IMR-90 (cell line): ENCODE data around the gene FGD5. TPM values are rescaled to one million over a fixed set of nuclear protein-coding genes. Genes with fewer than 3 reads are reported as not detected.

ENCODE experiments used
- ATAC-seq: fragments of 200-7000 bp; cut with Tn5 transposase; 2 replicates; pipeline ENCODE4 v1.9.1; 2020; ENCODE audit warnings: low read depth, mild to moderate bottlenecking, moderate library complexity
- BruUV-seq: library from RNA; stranded (reverse); fragments of 400-500 nt; replicated peaks from 2 replicates; lab custom pipeline; 2021; lab: Mats Ljungman, UMichigan
- CTCF ChIA-PET: fragments of 300-600 bp; formaldehyde crosslinking; extraction: SDS; loops from one replicate; lab custom pipeline; 2021; ENCODE audit warnings: antibody characterized with exemption; lab: Yijun Ruan, JAX
- POLR2A ChIA-PET: fragments of 300-600 bp; sonication (Branson Sonifier 250); formaldehyde crosslinking; loops from one replicate; lab custom pipeline; 2022; ENCODE audit warnings: antibody characterized with exemption; ENCODE audit not compliant: unreplicated experiment; lab: Charles Lee
- DNase-seq: peaks from one replicate; pipeline ENCODE4 v3.0.0; 2013
- H2AFZ ChIP-seq: replicated peaks from 2 replicates; pipeline ENCODE3; 2013; ENCODE audit warnings: low read length, mild to moderate bottlenecking; ENCODE audit not compliant: poor library complexity
- H2AK5ac ChIP-seq: 2 replicates; pipeline ENCODE4 v1.6.1; 2013; ENCODE audit warnings: low read depth, low read length, inconsistent platforms
- H2AK9ac ChIP-seq: replicated peaks from 2 replicates; pipeline ENCODE3; 2013; ENCODE audit warnings: mild to moderate bottlenecking, low read depth, low read length, moderate library complexity; ENCODE audit not compliant: poor library complexity
- H2BK120ac ChIP-seq: 2 replicates; pipeline ENCODE4 v1.6.1; 2013; ENCODE audit warnings: low read depth, low read length, inconsistent platforms
- H2BK15ac ChIP-seq: 3 replicates; pipeline ENCODE4 v1.6.1; 2013; ENCODE audit warnings: low read depth, low read length, inconsistent platforms
- H2BK20ac ChIP-seq: 2 replicates; pipeline ENCODE4 v1.6.1; 2013; ENCODE audit warnings: low read depth, mild to moderate bottlenecking, inconsistent platforms, low read length, moderate library complexity
- H2BK5ac ChIP-seq: 2 replicates; pipeline ENCODE4 v1.6.1; 2013; ENCODE audit warnings: mild to moderate bottlenecking, low read depth, low read length, inconsistent platforms; ENCODE audit not compliant: poor library complexity, severe bottlenecking
- H3K14ac ChIP-seq: replicated peaks from 2 replicates; pipeline ENCODE4 v1.6.1; 2013; ENCODE audit warnings: low read depth, low read length, inconsistent platforms
- H3K18ac ChIP-seq: 2 replicates; pipeline ENCODE4 v1.6.1; 2013; ENCODE audit warnings: low read depth, low read length, control low read depth
- H3K23ac ChIP-seq: 2 replicates; pipeline ENCODE4 v1.6.1; 2013; ENCODE audit warnings: low read depth, low read length, inconsistent platforms
- H3K27ac ChIP-seq: 2 replicates; pipeline ENCODE4 v1.5.1; 2013; ENCODE audit warnings: mild to moderate bottlenecking, control low read depth, low read length; ENCODE audit not compliant: insufficient read depth
- H3K27me3 ChIP-seq: 2 replicates; pipeline ENCODE4 v1.6.1; 2013; ENCODE audit warnings: low read length; ENCODE audit not compliant: control insufficient read depth, insufficient read depth
- H3K36me3 ChIP-seq: 2 replicates; pipeline ENCODE4 v1.6.1; 2013; ENCODE audit warnings: low read length, mixed read lengths; ENCODE audit not compliant: control insufficient read depth, insufficient read depth
- H3K4ac ChIP-seq: 2 replicates; pipeline ENCODE4 v1.6.1; 2013; ENCODE audit warnings: low read depth, low read length, inconsistent platforms
- H3K4me1 ChIP-seq: 2 replicates; pipeline ENCODE4 v1.6.1; 2013; ENCODE audit warnings: low read length, mixed read lengths; ENCODE audit not compliant: control insufficient read depth, insufficient read depth
- H3K4me2 ChIP-seq: 2 replicates; pipeline ENCODE4 v1.6.1; 2013; ENCODE audit warnings: low read depth, mild to moderate bottlenecking, control low read depth, low read length, moderate library complexity
- H3K4me3 ChIP-seq: 2 replicates; pipeline ENCODE4 v1.5.1; 2013; ENCODE audit warnings: low read depth, mild to moderate bottlenecking, control low read depth, low read length, moderate library complexity; ENCODE audit not compliant: insufficient read depth
- H3K56ac ChIP-seq: 2 replicates; pipeline ENCODE4 v1.6.1; 2013; ENCODE audit warnings: low read length, inconsistent platforms; ENCODE audit not compliant: insufficient read depth; ENCODE audit errors: extremely low read depth
- H3K79me1 ChIP-seq, 2 experiments: 2 replicates each; pipeline ENCODE4 v1.6.1; 2013; ENCODE audit warnings: low read length in 2 of 2, inconsistent platforms in 1 of 2, low read depth in 1 of 2
- H3K9ac ChIP-seq: 2 replicates; pipeline ENCODE4 v1.6.1; 2013; ENCODE audit warnings: low read depth, low read length, control low read depth
- H3K9me1 ChIP-seq: 2 replicates; pipeline ENCODE4 v1.6.1; 2013; ENCODE audit warnings: low read length, inconsistent platforms; ENCODE audit not compliant: insufficient read depth
- H3K9me3 ChIP-seq: 2 replicates; pipeline ENCODE4 v1.6.1; 2013; ENCODE audit warnings: low read length; ENCODE audit not compliant: control insufficient read depth, insufficient read depth
- H4K20me1 ChIP-seq: 2 replicates; pipeline ENCODE4 v1.6.1; 2013; ENCODE audit warnings: low read length, inconsistent platforms; ENCODE audit not compliant: insufficient read depth
- H4K5ac ChIP-seq: 2 replicates; pipeline ENCODE4 v1.6.1; 2013; ENCODE audit warnings: mild to moderate bottlenecking, low read depth, low read length, control low read depth
- H4K8ac ChIP-seq, 2 experiments: 2 replicates each; pipeline ENCODE4 v1.6.1; 2013; ENCODE audit warnings: low read depth in 2 of 2, low read length in 2 of 2, control low read depth in 1 of 2, inconsistent platforms in 1 of 2
- H4K91ac ChIP-seq: 2 replicates; pipeline ENCODE4 v1.6.1; 2013; ENCODE audit warnings: low read depth, low read length, inconsistent platforms; ENCODE audit not compliant: insufficient read depth
- BHLHE40 ChIP-seq: fragments of 150-350 bp; IDR thresholded peaks from 2 replicates; pipeline ENCODE4 v1.6.1; 2016; ENCODE audit warnings: mild to moderate bottlenecking, low read depth, low read length
- CEBPB ChIP-seq: IDR thresholded peaks from 2 replicates; pipeline ENCODE4 v1.6.1; 2012; ENCODE audit warnings: low read depth, low read length, improper control_type of control experiment
- CHD1 ChIP-seq: IDR thresholded peaks from 2 replicates; pipeline ENCODE4 v1.6.1; 2012; ENCODE audit warnings: low read depth, low read length, improper control_type of control experiment
- FOS ChIP-seq: fragments of 150-350 bp; IDR thresholded peaks from 2 replicates; pipeline ENCODE4 v1.6.1; 2016; ENCODE audit warnings: low read depth, low read length
- MAFK ChIP-seq: IDR thresholded peaks from 2 replicates; pipeline ENCODE4 v1.6.1; 2012; ENCODE audit warnings: low read depth, low read length, improper control_type of control experiment
- MAZ ChIP-seq: IDR thresholded peaks from 2 replicates; pipeline ENCODE4 v1.6.1; 2012; ENCODE audit warnings: low read depth, mild to moderate bottlenecking, low read length, improper control_type of control experiment, moderate library complexity, borderline replicate concordance
- MXI1 ChIP-seq: IDR thresholded peaks from 2 replicates; pipeline ENCODE4 v1.6.1; 2012; ENCODE audit warnings: low read depth, mild to moderate bottlenecking, low read length, moderate library complexity, borderline replicate concordance
- NFE2L2 ChIP-seq: fragments of 150-350 bp; IDR thresholded peaks from 2 replicates; pipeline ENCODE4 v1.6.1; 2016; ENCODE audit warnings: low read depth, mild to moderate bottlenecking, low read length
- POLR2A ChIP-seq: IDR thresholded peaks from 2 replicates; pipeline ENCODE4 v1.6.1; 2012; ENCODE audit warnings: mild to moderate bottlenecking, low read depth, low read length
- RAD21 ChIP-seq: IDR thresholded peaks from 2 replicates; pipeline ENCODE4 v1.6.1; 2012; ENCODE audit warnings: low read length, improper control_type of control experiment
- RCOR1 ChIP-seq: IDR thresholded peaks from 2 replicates; pipeline ENCODE4 v1.6.1; 2012; ENCODE audit warnings: mild to moderate bottlenecking, low read length, improper control_type of control experiment; ENCODE audit not compliant: insufficient replicate concordance
- RFX5 ChIP-seq: IDR thresholded peaks from 2 replicates; pipeline ENCODE4 v1.8.0; 2012; ENCODE audit warnings: low read depth, mild to moderate bottlenecking, low read length, moderate library complexity
- SMC3 ChIP-seq: fragments of 150-350 bp; IDR thresholded peaks from 2 replicates; pipeline ENCODE4 v1.6.1; 2016; ENCODE audit warnings: low read depth, mild to moderate bottlenecking, antibody characterized with exemption, low read length, moderate library complexity
- WGBS, 2 experiments: methylation state at CpG; one replicate each; pipeline versions ENCODE4 v1.1.5 to v1.1.7; 2013; ENCODE audit warnings: missing lambda C conversion rate in 2 of 2; ENCODE audit not compliant: insufficient read length in 1 of 2; ENCODE audit errors: extremely low coverage in 2 of 2; 5-methylcytosine and 5-hydroxymethylcytosine counted together
- dilution Hi-C: fragments of 300-500 bp; cut with HindIII; formaldehyde crosslinking; loops from one replicate; pipeline ENCODE4 v1.14.3; 2018; ENCODE audit warnings: low sequenced_read_pairs; ENCODE audit not compliant: unreplicated experiment
- in situ Hi-C: fragments of 300-500 bp; cut with MboI; formaldehyde crosslinking; loops from 3 replicates; pipeline ENCODE4 v1.14.3; 2019; ENCODE audit warnings: low sequenced_read_pairs, inconsistent platforms, mixed read lengths
- intact Hi-C: fragments of 100-400 bp; cut with micrococcal nuclease; formaldehyde crosslinking; loops from 2 replicates; pipeline ENCODE4 v1.10.0; 2022
- polyA plus RNA-seq, 3 experiments: library from polyadenylated mRNA; depleted of rRNA; stranded (reverse); fragments of >200 nt; gene quantifications; 2 replicates each; pipeline ENCODE4 v1.2.3, GENCODE V29; 2012; ENCODE audit warnings: low replicate concordance in 1 of 3
- total RNA-seq: library from RNA; depleted of rRNA; stranded (reverse); fragments of >200 nt; gene quantifications from 2 replicates; pipeline ENCODE4 v1.2.3, GENCODE V29; 2012
- TF ChIP-seq, protein P1 (sequence below): fragments of 150-350 bp; IDR thresholded peaks from 2 replicates; pipeline ENCODE4 v1.6.1; 2017; ENCODE audit warnings: mild to moderate bottlenecking, antibody characterized with exemption, low read length, low read depth
- TF ChIP-seq, protein P2 (sequence below): fragments of 150-350 bp; IDR thresholded peaks from 2 replicates; pipeline ENCODE4 v1.6.1; 2016; ENCODE audit warnings: low read depth, mild to moderate bottlenecking, low read length, moderate library complexity, borderline replicate concordance
- TF ChIP-seq, protein P3 (sequence below): conservative IDR thresholded peaks from 2 replicates; pipeline ENCODE4 v1.5.1; 2012; ENCODE audit warnings: mild to moderate bottlenecking, low read depth, low read length, improper control_type of control experiment

The FGD5 gene
- total and polyA plus RNA-seq, 2 of the 4 experiments (the other 2 are of a cell fraction): not detected

DNA sequence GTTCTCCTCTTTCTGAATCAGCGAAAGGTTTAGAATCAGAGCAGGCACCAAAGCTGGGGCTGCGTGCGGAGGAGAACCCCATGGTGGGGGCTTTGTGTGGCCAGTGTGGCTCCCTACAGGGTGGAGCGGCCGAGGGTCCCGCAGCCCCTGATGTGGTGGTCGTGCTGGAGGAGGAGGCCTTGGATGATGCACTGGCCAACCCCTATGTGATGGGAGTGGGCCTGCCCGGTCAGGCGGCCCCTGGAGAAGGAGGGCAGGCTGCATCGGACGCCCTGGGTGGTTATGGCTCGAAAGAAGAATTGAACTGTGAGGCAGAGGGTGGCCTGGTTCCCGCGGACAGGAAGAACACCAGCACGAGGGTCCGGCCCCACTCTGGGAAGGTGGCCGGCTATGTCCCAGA lies 1.4 kb downstream of the FGD5 start:
- Histone ChIP-seq H3K4me2 (no peak overlapping the region), H2BK120ac (no peak overlapping the region), H3K4me3 (no peak overlapping the region), H2BK15ac (no peak overlapping the region), H2AK9ac (no peak overlapping the region), H2AK5ac (no peak overlapping the region), H4K91ac (no peak overlapping the region), H3K4me1 (no peaks in the 10 kb centered on the region), H3K9me1 (no peaks in the 10 kb centered on the region), H3K14ac (no peak overlapping the region), H3K27ac (no peak overlapping the region), H4K8ac (no peak overlapping the region), H3K79me1 (no peaks in the 10 kb centered on the region), H2BK20ac (no peak overlapping the region), H4K20me1 (no peaks in the 10 kb centered on the region), H3K9me3 (no peaks in the 10 kb centered on the region), H3K27me3 (peaks cover 8% of the 10 kb centered on the region), H2BK5ac (no peak overlapping the region), H3K23ac (no peak overlapping the region), H3K18ac (no peak overlapping the region), H4K5ac (no peak overlapping the region), H3K4ac (no peak overlapping the region), H3K56ac (no peak overlapping the region), H3K36me3 (no peaks in the 10 kb centered on the region), H2AFZ (no peak overlapping the region), H3K9ac (no peak overlapping the region)
- ATAC-seq (no peak), DNase-seq (no peak)
- intact Hi-C loops (no loop called here), in situ Hi-C loops (no loop called here), dilution Hi-C loops (no loop called here)
- no peak for TF ChIP-seq POLR2A
- no peak for TF ChIP-seq CHD1
- no peak for TF ChIP-seq SMC3
- no peak for TF ChIP-seq CEBPB
- TF ChIP-seq, protein P1, sequence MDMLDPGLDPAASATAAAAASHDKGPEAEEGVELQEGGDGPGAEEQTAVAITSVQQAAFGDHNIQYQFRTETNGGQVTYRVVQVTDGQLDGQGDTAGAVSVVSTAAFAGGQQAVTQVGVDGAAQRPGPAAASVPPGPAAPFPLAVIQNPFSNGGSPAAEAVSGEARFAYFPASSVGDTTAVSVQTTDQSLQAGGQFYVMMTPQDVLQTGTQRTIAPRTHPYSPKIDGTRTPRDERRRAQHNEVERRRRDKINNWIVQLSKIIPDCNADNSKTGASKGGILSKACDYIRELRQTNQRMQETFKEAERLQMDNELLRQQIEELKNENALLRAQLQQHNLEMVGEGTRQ: no peak
- no peak for TF ChIP-seq FOS
- no peak for TF ChIP-seq RCOR1
- TF ChIP-seq, protein P2, sequence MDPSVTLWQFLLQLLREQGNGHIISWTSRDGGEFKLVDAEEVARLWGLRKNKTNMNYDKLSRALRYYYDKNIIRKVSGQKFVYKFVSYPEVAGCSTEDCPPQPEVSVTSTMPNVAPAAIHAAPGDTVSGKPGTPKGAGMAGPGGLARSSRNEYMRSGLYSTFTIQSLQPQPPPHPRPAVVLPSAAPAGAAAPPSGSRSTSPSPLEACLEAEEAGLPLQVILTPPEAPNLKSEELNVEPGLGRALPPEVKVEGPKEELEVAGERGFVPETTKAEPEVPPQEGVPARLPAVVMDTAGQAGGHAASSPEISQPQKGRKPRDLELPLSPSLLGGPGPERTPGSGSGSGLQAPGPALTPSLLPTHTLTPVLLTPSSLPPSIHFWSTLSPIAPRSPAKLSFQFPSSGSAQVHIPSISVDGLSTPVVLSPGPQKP: no peak
- TF ChIP-seq, protein P3, sequence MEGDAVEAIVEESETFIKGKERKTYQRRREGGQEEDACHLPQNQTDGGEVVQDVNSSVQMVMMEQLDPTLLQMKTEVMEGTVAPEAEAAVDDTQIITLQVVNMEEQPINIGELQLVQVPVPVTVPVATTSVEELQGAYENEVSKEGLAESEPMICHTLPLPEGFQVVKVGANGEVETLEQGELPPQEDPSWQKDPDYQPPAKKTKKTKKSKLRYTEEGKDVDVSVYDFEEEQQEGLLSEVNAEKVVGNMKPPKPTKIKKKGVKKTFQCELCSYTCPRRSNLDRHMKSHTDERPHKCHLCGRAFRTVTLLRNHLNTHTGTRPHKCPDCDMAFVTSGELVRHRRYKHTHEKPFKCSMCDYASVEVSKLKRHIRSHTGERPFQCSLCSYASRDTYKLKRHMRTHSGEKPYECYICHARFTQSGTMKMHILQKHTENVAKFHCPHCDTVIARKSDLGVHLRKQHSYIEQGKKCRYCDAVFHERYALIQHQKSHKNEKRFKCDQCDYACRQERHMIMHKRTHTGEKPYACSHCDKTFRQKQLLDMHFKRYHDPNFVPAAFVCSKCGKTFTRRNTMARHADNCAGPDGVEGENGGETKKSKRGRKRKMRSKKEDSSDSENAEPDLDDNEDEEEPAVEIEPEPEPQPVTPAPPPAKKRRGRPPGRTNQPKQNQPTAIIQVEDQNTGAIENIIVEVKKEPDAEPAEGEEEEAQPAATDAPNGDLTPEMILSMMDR: no peak
- TF ChIP-seq NFE2L2: no peak
- TF ChIP-seq RAD21: no peak
- TF ChIP-seq BHLHE40: no peak
- no peak for TF ChIP-seq MXI1
- no peak for TF ChIP-seq RFX5
- no peak for TF ChIP-seq MAFK
- no peak for TF ChIP-seq MAZ
- 52% methylated on average over 6 of the region's 17 CpGs; no CpG with 5 or more reads in 1 of the 2 experiments for WGBS, 2 experiments
- no TSS peak for BruUV-seq
- ChIA-PET CTCF (no interaction called here), POLR2A (no interaction called here)
